HCT116 (cell line): ENCODE measurements around the gene GPR139. TPM values are rescaled to one million over a fixed set of nuclear protein-coding genes. Genes with fewer than 3 reads are reported as not detected.

Source experiments
- ATAC-seq: fragments of 200-7000 bp; cut with Tn5 transposase; 2 replicates; pipeline ENCODE4 v1.9.1; 2020; ENCODE audit warnings: mild to moderate bottlenecking, moderate library complexity
- BruUV-seq: library from RNA; stranded (reverse); fragments of 400-500 nt; replicated peaks from 2 replicates; lab custom pipeline; 2021; lab: Mats Ljungman, UMichigan
- CTCF ChIA-PET: fragments of 300-600 bp; sonication (Branson Sonifier 250); formaldehyde crosslinking; loops from one replicate; lab custom pipeline; 2021; ENCODE audit warnings: antibody characterized with exemption; lab: Charles Lee
- POLR2A ChIA-PET: fragments of 300-600, 350-600 bp; sonication (Branson Sonifier 250); formaldehyde crosslinking; loops from one replicate; lab custom pipeline; 2021; ENCODE audit warnings: antibody characterized with exemption; lab: Charles Lee
- RAD21 ChIA-PET, 2 experiments: fragments of 300-600 bp; sonication (Branson Sonifier 250); formaldehyde crosslinking; loops; one replicate each; lab custom pipeline; 2023; ENCODE audit warnings: low total read pairs in 2 of 2; ENCODE audit not compliant: uncharacterized antibody in 2 of 2, unreplicated experiment in 2 of 2, low non-redundant PET in 1 of 2; lab: Charles Lee
- DNase-seq: peaks from one replicate; pipeline ENCODE4 v3.0.0-alpha.2; 2010; ENCODE audit warnings: low read depth, low spot score
- H2AFZ ChIP-seq: fragments of 200-600 bp; shearing (Covaris generic), sonication (generic); 2 replicates; pipeline ENCODE4 v1.6.1; 2017; ENCODE audit warnings: low read depth, mixed run types, mixed read lengths, antibody characterized with exemption, low read length; ENCODE audit not compliant: poor library complexity, severe bottlenecking
- H3K27ac ChIP-seq: 2 replicates; pipeline ENCODE4 v1.5.1; 2012; ENCODE audit warnings: low read depth, low read length
- H3K27me3 ChIP-seq: fragments of 200-600 bp; sonication (generic); 2 replicates; pipeline ENCODE4 v1.6.1; 2016; ENCODE audit warnings: mixed run types, low read length, mixed read lengths; ENCODE audit not compliant: insufficient read depth
- H3K36me3 ChIP-seq, 2 experiments: fragments of 200-500 bp in 1 of 2; fragments of 200-600 bp in 1 of 2; sonication (Bioruptor generic) in 1 of 2; sonication (generic) in 1 of 2; 2 replicates each; pipeline versions ENCODE4 v1.5.1 to v1.6.1; 2014 to 2016; ENCODE audit warnings: low read length in 2 of 2, inconsistent platforms in 1 of 2, mixed read lengths in 1 of 2, mixed run types in 1 of 2; ENCODE audit not compliant: insufficient read depth in 2 of 2, control insufficient read depth in 1 of 2
- H3K4me1 ChIP-seq, 2 experiments: fragments of 200-600 bp in 1 of 2; sonication (generic) in 1 of 2; 2 replicates each; pipeline versions ENCODE4 v1.5.1 to v1.6.1; 2012 to 2017; ENCODE audit warnings: low read length in 2 of 2, inconsistent platforms in 1 of 2, mild to moderate bottlenecking in 1 of 2, mixed read lengths in 1 of 2, mixed run types in 1 of 2, moderate library complexity in 1 of 2; ENCODE audit not compliant: insufficient read depth in 2 of 2, control insufficient read depth in 1 of 2
- H3K4me2 ChIP-seq: fragments of 200-600 bp; sonication (generic); 2 replicates; pipeline ENCODE4 v1.6.1; 2017; ENCODE audit warnings: mixed run types, low read length, mixed read lengths
- H3K4me3 ChIP-seq, 2 experiments: fragments of 200-600 bp in 1 of 2; sonication (generic) in 1 of 2; replicated peaks in 1 of 2; 2 replicates each; pipeline ENCODE4 v1.5.1; 2011 to 2016; ENCODE audit warnings: low read length in 2 of 2, control low read depth in 1 of 2, low read depth in 1 of 2, mild to moderate bottlenecking in 1 of 2, mixed read lengths in 1 of 2, mixed run types in 1 of 2
- H3K79me2 ChIP-seq: fragments of 200-600 bp; sonication (generic); 2 replicates; pipeline ENCODE4 v1.6.1; 2017; ENCODE audit warnings: mild to moderate bottlenecking, mixed run types, low read length, moderate library complexity, mixed read lengths; ENCODE audit not compliant: insufficient read depth
- H3K9ac ChIP-seq: fragments of 200-600 bp; sonication (generic); 2 replicates; pipeline ENCODE4 v1.6.1; 2016; ENCODE audit warnings: low read length, mixed read lengths
- H3K9me2 ChIP-seq: fragments of 200-600 bp; sonication (generic), shearing (Covaris generic); 2 replicates; pipeline ENCODE4 v1.6.1; 2017; ENCODE audit warnings: mixed run types, mild to moderate bottlenecking, moderate library complexity; ENCODE audit not compliant: insufficient read depth
- H3K9me3 ChIP-seq, 2 experiments: fragments of 200-500 bp in 1 of 2; fragments of 200-600 bp in 1 of 2; sonication (Bioruptor generic) in 1 of 2; sonication (generic) in 1 of 2; 2 replicates each; pipeline ENCODE4 v1.6.1; 2014 to 2017; ENCODE audit warnings: low read length in 2 of 2, mixed read lengths in 2 of 2, inconsistent platforms in 1 of 2, low read depth in 1 of 2, mild to moderate bottlenecking in 1 of 2, mixed run types in 1 of 2, moderate library complexity in 1 of 2; ENCODE audit not compliant: control insufficient read depth in 1 of 2, insufficient read depth in 1 of 2
- H4K20me1 ChIP-seq: fragments of 200-600 bp; sonication (generic), shearing (Covaris generic); 2 replicates; pipeline ENCODE4 v1.6.1; 2017; ENCODE audit warnings: mixed run types, mild to moderate bottlenecking, moderate library complexity; ENCODE audit not compliant: insufficient read depth
- CBX3 ChIP-seq: IDR thresholded peaks from 2 replicates; pipeline ENCODE4 v1.6.1; 2012; ENCODE audit warnings: low read depth
- CEBPB ChIP-seq: IDR thresholded peaks from 2 replicates; pipeline ENCODE4 v1.6.1; 2012; ENCODE audit warnings: low read depth
- EGR1 ChIP-seq: IDR thresholded peaks from 2 replicates; pipeline ENCODE4 v1.6.1; 2012; ENCODE audit warnings: low read depth
- ELF1 ChIP-seq: IDR thresholded peaks from 2 replicates; pipeline ENCODE4 v1.6.1; 2012; ENCODE audit warnings: low read depth, borderline replicate concordance
- EZH2 ChIP-seq: fragments of 200-600 bp; sonication (generic); IDR thresholded peaks from 2 replicates; pipeline ENCODE4 v1.6.1; 2017; ENCODE audit warnings: antibody characterized with exemption, mixed run types
- EZH2phosphoT487 ChIP-seq: fragments of 200-600 bp; IDR thresholded peaks from 2 replicates; pipeline ENCODE4 v1.6.1; 2018; ENCODE audit warnings: antibody characterized with exemption, borderline replicate concordance
- FOSL1 ChIP-seq: IDR thresholded peaks from 2 replicates; pipeline ENCODE4 v1.6.1; 2012; ENCODE audit warnings: low read depth
- JUND ChIP-seq: IDR thresholded peaks from 2 replicates; pipeline ENCODE4 v1.6.1; 2012
- POLR2A ChIP-seq: IDR thresholded peaks from 2 replicates; pipeline ENCODE4 v1.7.0; 2011; ENCODE audit warnings: borderline replicate concordance; ENCODE audit not compliant: insufficient read depth, insufficient read length; ENCODE audit errors: extremely low read depth
- POLR2AphosphoS5 ChIP-seq: IDR thresholded peaks from 2 replicates; pipeline ENCODE4 v1.6.1; 2011; ENCODE audit warnings: mild to moderate bottlenecking, low read depth, low read length, moderate library complexity
- SP1 ChIP-seq: IDR thresholded peaks from 2 replicates; pipeline ENCODE4 v1.6.1; 2012; ENCODE audit warnings: low read depth
- SRF ChIP-seq: IDR thresholded peaks from 2 replicates; pipeline ENCODE4 v1.6.1; 2012; ENCODE audit warnings: low read depth
- TCF7L2 ChIP-seq: IDR thresholded peaks from 2 replicates; pipeline ENCODE4 v1.7.0; 2011; ENCODE audit warnings: borderline replicate concordance, inconsistent platforms; ENCODE audit not compliant: insufficient read depth, insufficient read length; ENCODE audit errors: extremely low read depth
- ZBTB33 ChIP-seq: IDR thresholded peaks from 2 replicates; pipeline ENCODE4 v1.6.1; 2011; ENCODE audit warnings: mild to moderate bottlenecking, low read length, moderate library complexity; ENCODE audit not compliant: insufficient replicate concordance; ENCODE audit errors: extremely low read depth
- ZFX ChIP-seq: fragments of 450-650 bp; IDR thresholded peaks from 2 replicates; pipeline ENCODE4 v1.6.1; 2017
- ZNF274 ChIP-seq: fragments of 200-500 bp; sonication (Bioruptor generic); IDR thresholded peaks from 2 replicates; pipeline ENCODE4 v1.6.1; 2014; ENCODE audit warnings: mild to moderate bottlenecking, low read depth, low read length, inconsistent platforms
- intact Hi-C: fragments of 100-400 bp; cut with micrococcal nuclease; formaldehyde crosslinking; loops from 2 replicates; pipeline ENCODE4 v1.10.0; 2022
- total RNA-seq: library from RNA; stranded (reverse); gene quantifications from one replicate; pipeline ENCODE4 v1.2.1, GENCODE V29; 2021; ENCODE audit not compliant: unreplicated experiment
- TF ChIP-seq, protein P1 (sequence below): IDR thresholded peaks from 2 replicates; pipeline ENCODE4 v1.6.1; 2012
- TF ChIP-seq, protein P2 (sequence below): IDR thresholded peaks from 2 replicates; pipeline ENCODE4 v1.6.1; 2012
- TF ChIP-seq, protein P3 (sequence below), 3 experiments: fragments of 200-600 bp in 1 of 3; sonication (generic) in 1 of 3; IDR thresholded peaks in 2 of 3; conservative IDR thresholded peaks in 1 of 3; 2 replicates each; pipeline ENCODE4 v1.5.1; 2012 to 2017; ENCODE audit warnings: low read depth in 2 of 3, low read length in 2 of 3, antibody characterized with exemption in 1 of 3, borderline replicate concordance in 1 of 3, control low read depth in 1 of 3, mild to moderate bottlenecking in 1 of 3, mixed read lengths in 1 of 3, mixed run types in 1 of 3, moderate library complexity in 1 of 3; ENCODE audit not compliant: insufficient read depth in 1 of 3

GPR139 gene
- total RNA-seq, 1 experiment from 2014 or later: not detected

DNA sequence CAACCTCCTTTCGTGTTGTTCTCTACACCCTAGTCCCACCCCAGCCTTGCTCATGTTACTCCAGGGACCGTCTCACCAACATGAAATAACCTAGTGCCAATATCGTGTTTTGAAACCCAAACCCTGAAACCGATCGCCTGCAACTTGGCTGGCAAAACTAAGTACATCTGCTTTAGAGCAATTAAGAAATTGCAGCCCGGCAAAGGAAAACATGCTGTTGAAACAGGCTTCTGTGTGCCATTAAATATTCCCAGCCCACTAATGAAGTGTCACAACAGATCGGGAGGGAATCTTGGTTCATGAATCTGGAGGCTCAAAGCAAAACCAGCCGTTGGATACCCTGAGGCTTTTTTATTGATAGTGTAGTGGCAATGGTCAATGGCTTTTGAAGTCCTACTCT, 48.3 kb upstream of the GPR139 start:
- RAD21 ChIA-PET: no interaction called here
- no TSS peak for BruUV-seq
- Histone ChIP-seq H3K9me3 (no peaks in the 10 kb centered on the region; a peak in 1 of 4 replicates), H3K4me2 (no peak overlapping the region), H4K20me1 (no peaks in the 10 kb centered on the region), H3K9ac (no peak overlapping the region), H2AFZ (no peak overlapping the region), H3K79me2 (no peaks in the 10 kb centered on the region), H3K4me3 (no peak overlapping the region), H3K36me3 (no peaks in the 10 kb centered on the region), H3K4me1 (no peaks in the 10 kb centered on the region), H3K9me2 (no peaks in the 10 kb centered on the region), H3K27ac (no peak overlapping the region), H3K27me3 (peaks cover 59% of the 10 kb centered on the region)
- intact Hi-C loops: no loop called here
- POLR2A ChIA-PET: no interaction called here
- CTCF ChIA-PET: no interaction called here
- TF ChIP-seq EGR1 (no peak), ZFX (no peak), FOSL1 (no peak), ELF1 (no peak), SRF (no peak), ZNF274 (no peak)
- DNase-seq: no peak
- no peak for ATAC-seq

DNA sequence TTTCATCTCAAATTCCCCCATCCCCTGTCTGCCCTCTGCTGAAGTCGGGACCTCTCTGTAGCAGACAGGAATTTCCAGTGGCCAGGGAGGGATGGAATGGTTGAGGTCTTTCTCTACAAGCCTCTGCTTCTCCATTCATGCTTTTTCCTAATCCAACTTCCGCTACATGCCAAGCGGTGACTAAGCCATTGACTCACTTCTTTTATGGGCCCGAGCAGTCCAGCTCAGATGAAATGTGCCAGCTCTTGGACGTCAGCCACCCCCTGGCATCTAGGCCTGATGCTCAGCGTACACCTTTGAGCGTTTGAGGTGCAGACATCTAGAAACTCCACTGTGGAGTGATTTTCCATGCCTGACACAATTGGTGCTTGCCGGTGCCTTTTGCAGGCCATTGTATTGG, 40.7 kb upstream of the GPR139 start:
- H3K27ac ChIP-seq: no peak overlapping the region
- intact Hi-C loops: no loop called here
- H2AFZ ChIP-seq: no peak overlapping the region
- no peaks in the 10 kb centered on the region for H3K36me3 ChIP-seq
- peak; percentile 53 for DNase-seq
- peak overlapping the region; percentile 18 for H3K4me2 ChIP-seq
- no peaks in the 10 kb centered on the region for H3K9me3 ChIP-seq
- no peak overlapping the region for H3K9ac ChIP-seq
- no peaks in the 10 kb centered on the region for H3K79me2 ChIP-seq
- peaks cover 39% of the 10 kb centered on the region for H3K27me3 ChIP-seq
- peaks cover 6 to 9% of the 10 kb centered on the region in 2 experiments; a peak in 3 of 4 replicates for H3K4me1 ChIP-seq
- H3K9me2 ChIP-seq: no peaks in the 10 kb centered on the region
- H4K20me1 ChIP-seq: no peaks in the 10 kb centered on the region
- peak; percentile 86 for ATAC-seq
- no TSS peak for BruUV-seq
- POLR2A ChIA-PET: no interaction called here
- RAD21 ChIA-PET: no interaction called here
- no peak overlapping the region for H3K4me3 ChIP-seq
- CTCF ChIA-PET: interaction anchor here (1.0 kb wide), 1 partner anchor 186 kb away, joined by 4 read pairs; no protein-coding TSS in a partner anchor
- no peak for TF ChIP-seq POLR2A
- no peak for TF ChIP-seq EZH2phosphoT487
- TF ChIP-seq ZBTB33: no peak
- TF ChIP-seq EZH2: no peak
- no peak for TF ChIP-seq SRF
- TF ChIP-seq CBX3: peak; percentile 53; the same call in 1 of the 2 replicates
- TF ChIP-seq, protein P1, sequence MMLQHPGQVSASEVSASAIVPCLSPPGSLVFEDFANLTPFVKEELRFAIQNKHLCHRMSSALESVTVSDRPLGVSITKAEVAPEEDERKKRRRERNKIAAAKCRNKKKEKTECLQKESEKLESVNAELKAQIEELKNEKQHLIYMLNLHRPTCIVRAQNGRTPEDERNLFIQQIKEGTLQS: no peak
- TF ChIP-seq CEBPB: no peak; the same call in 1 of the 2 replicates
- TF ChIP-seq JUND: peak; percentile 76
- peak; percentile 67 for TF ChIP-seq SP1
- TF ChIP-seq, protein P2, sequence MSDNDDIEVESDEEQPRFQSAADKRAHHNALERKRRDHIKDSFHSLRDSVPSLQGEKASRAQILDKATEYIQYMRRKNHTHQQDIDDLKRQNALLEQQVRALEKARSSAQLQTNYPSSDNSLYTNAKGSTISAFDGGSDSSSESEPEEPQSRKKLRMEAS: no peak
- TF ChIP-seq, protein P3, sequence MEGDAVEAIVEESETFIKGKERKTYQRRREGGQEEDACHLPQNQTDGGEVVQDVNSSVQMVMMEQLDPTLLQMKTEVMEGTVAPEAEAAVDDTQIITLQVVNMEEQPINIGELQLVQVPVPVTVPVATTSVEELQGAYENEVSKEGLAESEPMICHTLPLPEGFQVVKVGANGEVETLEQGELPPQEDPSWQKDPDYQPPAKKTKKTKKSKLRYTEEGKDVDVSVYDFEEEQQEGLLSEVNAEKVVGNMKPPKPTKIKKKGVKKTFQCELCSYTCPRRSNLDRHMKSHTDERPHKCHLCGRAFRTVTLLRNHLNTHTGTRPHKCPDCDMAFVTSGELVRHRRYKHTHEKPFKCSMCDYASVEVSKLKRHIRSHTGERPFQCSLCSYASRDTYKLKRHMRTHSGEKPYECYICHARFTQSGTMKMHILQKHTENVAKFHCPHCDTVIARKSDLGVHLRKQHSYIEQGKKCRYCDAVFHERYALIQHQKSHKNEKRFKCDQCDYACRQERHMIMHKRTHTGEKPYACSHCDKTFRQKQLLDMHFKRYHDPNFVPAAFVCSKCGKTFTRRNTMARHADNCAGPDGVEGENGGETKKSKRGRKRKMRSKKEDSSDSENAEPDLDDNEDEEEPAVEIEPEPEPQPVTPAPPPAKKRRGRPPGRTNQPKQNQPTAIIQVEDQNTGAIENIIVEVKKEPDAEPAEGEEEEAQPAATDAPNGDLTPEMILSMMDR (IDR thresholded peaks at IDR 0.05 in 2 of 3, conservative IDR thresholded peaks at IDR 0.05 in 1 of 3; ENCODE audit: borderline replicate concordance in 1 of 3, insufficient read depth in 1 of 3, low read depth in 2 of 3, low read length in 2 of 3): no peak
- TF ChIP-seq POLR2AphosphoS5: no peak
- TF ChIP-seq ZFX: no peak
- TF ChIP-seq TCF7L2: peak; percentile 81
- TF ChIP-seq ZNF274: no peak
